ENCODE data around the gene NEXN. TPM values are rescaled to one million over a fixed set of nuclear protein-coding genes. Genes with fewer than 3 reads are reported as not detected.

The NEXN gene
- total and polyA plus RNA-seq, 2 of the 8 experiments (the other 6 are each of a cell fraction or from before 2014, with no cell fraction given): 0.20 to 2.9 TPM

- H2BK5ac ChIP-seq (ENCODE audit: low read depth, low read length): no peak overlapping the region
- no peaks in the 10 kb centered on the region for H3K27me3 ChIP-seq (replicated peaks in 1 of 4; ENCODE audit: control insufficient read depth in 3 of 4, extremely low read depth in 1 of 4, insufficient read depth in 3 of 4, low read length in 3 of 4)
- no peak overlapping the region for H3K4me3 ChIP-seq (ENCODE audit: extremely low read depth in 1 of 4, insufficient read depth in 2 of 4, low read depth in 3 of 4, low read length in 4 of 4)
- no peak overlapping the region for H3K23ac ChIP-seq (ENCODE audit: insufficient read length)
- POLR2A ChIA-PET (ENCODE audit: partially characterized antibody): no interaction called here
- H4K91ac ChIP-seq (replicated peaks; ENCODE audit: insufficient read length, low read length): no peak overlapping the region
- H4K20me1 ChIP-seq (replicated peaks in 1 of 2; ENCODE audit: control insufficient read depth in 1 of 2, insufficient read depth in 2 of 2, low read length in 2 of 2): no peaks in the 10 kb centered on the region
- TF ChIP-seq EP300 (IDR thresholded peaks at IDR 0.05; ENCODE audit: borderline replicate concordance in 1 of 2, low read depth in 2 of 2, low read length in 2 of 2): no peak
- TF ChIP-seq SP4 (IDR thresholded peaks at IDR 0.05; ENCODE audit: low read length): no peak
- no peak for TF ChIP-seq TBP (IDR thresholded peaks at IDR 0.05; ENCODE audit: low read depth, low read length)
- no peak overlapping the region for H2BK20ac ChIP-seq (ENCODE audit: low read length)
- no peak overlapping the region for H3K18ac ChIP-seq (ENCODE audit: extremely low read depth, low read length)
- H2BK15ac ChIP-seq (ENCODE audit: low read length): no peak overlapping the region
- 94 to 95% methylated on average over 1 to 2 of the region's 2 CpGs for WGBS, 2 experiments (ENCODE audit: extremely low coverage in 1 of 2, insufficient coverage in 1 of 2, insufficient read length in 1 of 2, insufficient replicate concordance in 2 of 2, low coverage in 1 of 2, low lambda C conversion rate in 2 of 2, missing lambda C conversion rate in 1 of 2)
- no peak overlapping the region for H2BK12ac ChIP-seq (ENCODE audit: low read depth, low read length)
- H3K9me3 ChIP-seq (ENCODE audit: insufficient read depth in 2 of 2, low read depth in 1 of 2, low read length in 1 of 2): no peaks in the 10 kb centered on the region
- H3K4me2 ChIP-seq (ENCODE audit: insufficient read depth in 1 of 2, low read depth in 2 of 2, low read length in 2 of 2): no peak overlapping the region
- no peak overlapping the region for H4K5ac ChIP-seq (ENCODE audit: insufficient read length, low read depth, low read length)
- H2AFZ ChIP-seq (ENCODE audit: low read length): no peak overlapping the region
- no peaks in the 10 kb centered on the region for H3K23me2 ChIP-seq (ENCODE audit: low read depth, low read length)
- H4K8ac ChIP-seq (ENCODE audit: extremely low read depth, insufficient read depth, low read length): no peak overlapping the region
- no peaks in the 10 kb centered on the region; a peak in 1 of 8 replicates for H3K36me3 ChIP-seq (ENCODE audit: control insufficient read depth in 2 of 4, insufficient read depth in 4 of 4, low read length in 3 of 4)
- DNase-seq (ENCODE audit: low read depth in 1 of 2, low spot score in 2 of 2) (no peak), FAIRE-seq (no peak)
- no peak overlapping the region for H3K56ac ChIP-seq (replicated peaks; ENCODE audit: insufficient read length, low read depth, low read length)
- H3K27ac ChIP-seq (ENCODE audit: low read depth, low read length): no peak overlapping the region
- H3K79me2 ChIP-seq (ENCODE audit: control insufficient read depth in 1 of 2, insufficient read depth in 2 of 2, low read length in 2 of 2): no peaks in the 10 kb centered on the region
- no peak overlapping the region for H3K9ac ChIP-seq (replicated peaks in 1 of 4; ENCODE audit: extremely low read depth in 1 of 4, low read depth in 3 of 4, low read length in 3 of 4)
- H3K4me1 ChIP-seq (replicated peaks in 1 of 4; ENCODE audit: control insufficient read depth in 3 of 4, insufficient read depth in 4 of 4, low read length in 3 of 4): no peaks in the 10 kb centered on the region
- H3K4ac ChIP-seq (replicated peaks; ENCODE audit: insufficient read length, low read depth, low read length): no peak overlapping the region
- H2BK120ac ChIP-seq (replicated peaks; ENCODE audit: low read depth, low read length): no peak overlapping the region
- H3K79me1 ChIP-seq (ENCODE audit: low read depth, low read length): no peaks in the 10 kb centered on the region
- no peak overlapping the region for H2AK5ac ChIP-seq (ENCODE audit: low read depth, low read length)
- no peak overlapping the region for H3K14ac ChIP-seq (ENCODE audit: insufficient read length)
- CTCF ChIA-PET (ENCODE audit: partially characterized antibody): no interaction called here
Observed at GRCh38 chr1:77929806-77930205, 41.4 kb downstream of the NEXN start.
